Measurements from ENCODE around the gene SNRNP200.
"Not testable (repeated sequence)": the region's sequence is repeated elsewhere in the genome, so short reads cannot be mapped to it uniquely, and the experiment has no call there.

Gene SNRNP200

GRCh38 chr2:96265349-96265839 lies 40.0 kb downstream of the SNRNP200 start:
- no peak for FAIRE-seq
- no peak for TF ChIP-seq TAF1 (IDR thresholded peaks at IDR 0.05; ENCODE audit: low read depth, low read length)
- no peak for TF ChIP-seq POU2F2 (IDR thresholded peaks at IDR 0.05; ENCODE audit: low read depth, low read length)

GRCh38 chr2:96264656-96265348 lies 40.5 kb downstream of the SNRNP200 start:
- FAIRE-seq (no peak), DNase-seq (ENCODE audit: insufficient read length, low spot score) (peak; percentile 43)
- TF ChIP-seq POLR2AphosphoS5 (IDR thresholded peaks at IDR 0.05; ENCODE audit: low read depth, low read length): no peak
- TF ChIP-seq SPI1 (IDR thresholded peaks at IDR 0.05; ENCODE audit: low read depth, low read length): no peak
- no peak for TF ChIP-seq POU2F2 (IDR thresholded peaks at IDR 0.05; ENCODE audit: low read depth, low read length)
- no peak for TF ChIP-seq POLR2A (IDR thresholded peaks at IDR 0.05; ENCODE audit: low read depth, low read length)
- TF ChIP-seq PAX5 (IDR thresholded peaks at IDR 0.05; ENCODE audit: insufficient read depth, low read length, severe bottlenecking): no peak
- no peak for TF ChIP-seq TAF1 (IDR thresholded peaks at IDR 0.05; ENCODE audit: low read depth, low read length)

More at GRCh38 chr2:96265349-96265839, 40.0 kb downstream of the SNRNP200 start:
- DNase-seq (ENCODE audit: insufficient read length, low spot score): no peak

- no peak for TF ChIP-seq POLR2A (IDR thresholded peaks at IDR 0.05; ENCODE audit: low read depth, low read length)
- TF ChIP-seq POU2F2 (IDR thresholded peaks at IDR 0.05; ENCODE audit: low read depth, low read length): no peak
- TF ChIP-seq POLR2AphosphoS5 (IDR thresholded peaks at IDR 0.05; ENCODE audit: low read depth, low read length): no peak
- DNase-seq (ENCODE audit: insufficient read length, low spot score) (no peak), FAIRE-seq (no peak)
These were observed 41.3 kb downstream of the SNRNP200 start for GRCh38 chr2:96264086-96264485.

DNA sequence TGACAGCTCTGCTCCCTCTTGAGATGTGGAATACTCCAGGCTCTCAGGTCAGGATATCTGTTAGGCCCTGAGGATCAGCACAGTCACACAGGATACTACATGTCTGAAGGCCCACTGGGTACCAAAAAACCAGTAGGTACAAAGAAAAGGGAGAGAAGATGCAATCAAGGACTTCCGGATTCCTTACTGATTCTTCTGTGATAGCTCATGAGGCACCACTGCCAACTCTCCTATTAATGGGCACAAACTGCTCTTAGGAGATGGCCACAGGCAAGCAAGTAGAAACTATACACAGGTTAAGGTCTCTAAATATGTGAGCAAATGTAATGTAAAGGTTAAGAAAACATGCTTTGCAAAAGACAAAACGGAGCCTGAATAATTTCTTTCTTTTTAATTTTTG lies 43.0 kb downstream of the SNRNP200 start:
- no peak for FAIRE-seq
- no peak for TF ChIP-seq POU2F2 (IDR thresholded peaks at IDR 0.05; ENCODE audit: low read depth, low read length)
- TF ChIP-seq SPI1 (IDR thresholded peaks at IDR 0.05; ENCODE audit: low read depth, low read length): no peak
- TF ChIP-seq POLR2A (IDR thresholded peaks at IDR 0.05; ENCODE audit: low read depth, low read length): no peak
- no peak for TF ChIP-seq TAF1 (IDR thresholded peaks at IDR 0.05; ENCODE audit: low read depth, low read length)
- no peak for TF ChIP-seq POLR2AphosphoS5 (IDR thresholded peaks at IDR 0.05; ENCODE audit: low read depth, low read length)
- TF ChIP-seq PAX5 (IDR thresholded peaks at IDR 0.05; ENCODE audit: insufficient read depth, low read length, severe bottlenecking): no peak
- no peak for DNase-seq (ENCODE audit: insufficient read length, low spot score)

- DNase-seq (ENCODE audit: insufficient read length, low spot score) (no peak), FAIRE-seq (no peak)
- no peak for TF ChIP-seq POLR2A (IDR thresholded peaks at IDR 0.05; ENCODE audit: low read depth, low read length)
- no peak for TF ChIP-seq SPI1 (IDR thresholded peaks at IDR 0.05; ENCODE audit: low read depth, low read length)
- TF ChIP-seq POLR2AphosphoS5 (IDR thresholded peaks at IDR 0.05; ENCODE audit: low read depth, low read length): no peak
- no peak for TF ChIP-seq PAX5 (IDR thresholded peaks at IDR 0.05; ENCODE audit: insufficient read depth, low read length, severe bottlenecking)
- TF ChIP-seq TAF1 (IDR thresholded peaks at IDR 0.05; ENCODE audit: low read depth, low read length): no peak
These were observed 43.9 kb downstream of the SNRNP200 start for GRCh38 chr2:96261328-96262003.

- TF ChIP-seq POU2F2 (IDR thresholded peaks at IDR 0.05; ENCODE audit: low read depth, low read length) (no peak), PAX5 (IDR thresholded peaks at IDR 0.05; ENCODE audit: insufficient read depth, low read length, severe bottlenecking) (no peak), POLR2AphosphoS5 (IDR thresholded peaks at IDR 0.05; ENCODE audit: low read depth, low read length) (no peak), TAF1 (IDR thresholded peaks at IDR 0.05; ENCODE audit: low read depth, low read length) (no peak), POLR2A (IDR thresholded peaks at IDR 0.05; ENCODE audit: low read depth, low read length) (no peak), SPI1 (IDR thresholded peaks at IDR 0.05; ENCODE audit: low read depth, low read length) (no peak)
- no peak for DNase-seq (ENCODE audit: insufficient read length, low spot score)
- FAIRE-seq: peak; percentile 43
These were observed 44.7 kb downstream of the SNRNP200 start for GRCh38 chr2:96260387-96261260.

- FAIRE-seq (peak; percentile 41), DNase-seq (ENCODE audit: insufficient read length, low spot score) (no peak)
These were observed 45.8 kb downstream of the SNRNP200 start for GRCh38 chr2:96259497-96259921.

DNA sequence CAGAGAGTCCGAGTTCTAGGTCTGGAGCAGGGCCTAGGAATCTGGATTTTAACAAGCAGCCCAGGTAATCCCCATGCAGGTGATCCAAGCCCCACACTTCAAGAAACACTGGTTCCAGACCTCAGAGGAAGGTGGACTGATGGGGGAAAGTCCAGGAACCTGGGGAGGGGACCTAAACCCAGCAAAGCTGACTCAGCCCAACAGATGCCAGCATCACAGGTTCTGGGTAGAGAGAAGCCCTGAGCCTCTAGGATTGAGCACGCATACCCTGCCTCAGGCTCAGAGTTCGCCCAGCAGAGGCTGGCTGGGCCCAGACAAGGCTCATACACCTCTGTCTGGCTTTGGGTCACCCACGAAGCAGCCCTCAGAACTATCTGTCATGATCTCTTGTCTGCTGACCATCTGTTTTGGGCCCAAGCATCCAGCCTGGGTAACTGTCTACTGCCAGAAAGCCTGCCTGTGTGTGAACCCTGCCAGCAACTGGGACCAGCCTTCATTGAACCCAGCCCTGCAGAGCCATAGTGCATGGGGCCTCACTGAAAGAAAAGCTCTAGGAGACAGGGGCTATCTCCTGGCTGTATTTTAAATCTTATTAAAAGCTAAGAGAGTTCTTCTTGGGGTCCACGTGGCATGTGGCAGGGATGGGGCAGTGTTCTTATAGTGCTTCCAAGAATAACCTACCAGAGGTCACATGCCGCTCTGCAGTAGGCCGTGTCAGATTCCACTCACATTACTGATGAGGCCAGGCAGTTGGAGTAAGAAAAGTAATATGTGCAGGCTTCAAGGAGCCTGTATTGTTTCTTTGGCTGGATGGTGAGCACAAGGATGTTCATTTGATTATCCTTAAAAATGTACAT lies 47.0 kb downstream of the SNRNP200 start:
- no peak for DNase-seq (ENCODE audit: insufficient read length, low spot score)
- FAIRE-seq: no peak
- TF ChIP-seq PAX5 (IDR thresholded peaks at IDR 0.05; ENCODE audit: insufficient read depth, low read length, severe bottlenecking): no peak
- no peak for TF ChIP-seq POLR2A (IDR thresholded peaks at IDR 0.05; ENCODE audit: low read depth, low read length)
- no peak for TF ChIP-seq SPI1 (IDR thresholded peaks at IDR 0.05; ENCODE audit: low read depth, low read length)
- no peak for TF ChIP-seq POU2F2 (IDR thresholded peaks at IDR 0.05; ENCODE audit: low read depth, low read length)

More at GRCh38 chr2:96259497-96259921, 45.8 kb downstream of the SNRNP200 start:
- TF ChIP-seq PAX5 (IDR thresholded peaks at IDR 0.05; ENCODE audit: insufficient read depth, low read length, severe bottlenecking): no peak
- no peak for TF ChIP-seq POU2F2 (IDR thresholded peaks at IDR 0.05; ENCODE audit: low read depth, low read length)
- TF ChIP-seq POLR2AphosphoS5 (IDR thresholded peaks at IDR 0.05; ENCODE audit: low read depth, low read length): no peak
- TF ChIP-seq TAF1 (IDR thresholded peaks at IDR 0.05; ENCODE audit: low read depth, low read length): no peak
- no peak for TF ChIP-seq SPI1 (IDR thresholded peaks at IDR 0.05; ENCODE audit: low read depth, low read length)
- no peak for TF ChIP-seq POLR2A (IDR thresholded peaks at IDR 0.05; ENCODE audit: low read depth, low read length)

GRCh38 chr2:96257744-96258143 lies 47.6 kb downstream of the SNRNP200 start:
- not testable (repeated sequence) for FAIRE-seq; DNase-seq (ENCODE audit: insufficient read length, low spot score)

Data from GM12891 (cell line).